Natural killer cell treated with Interleukin-12 subunit alpha and Interleukin-12 subunit beta and Interleukin-15 and Interleukin-18, amount 100 ng/mL, for 72 hours (primary cell): Measurements from ENCODE around the gene MARCHF2. TPM values are rescaled to one million over a fixed set of nuclear protein-coding genes. Genes with fewer than 3 reads are reported as not detected.
A peak's percentile ranks its signal among the peaks of the same experiment; 100 is the strongest.

Source experiments
- ATAC-seq, 2 donors: fragments of 150-1000 bp; cut with Tn5 transposase in 1 of 2; sonication (Bioruptor Pico), chemical (Tn5 transposase) in 1 of 2; 2 replicates each; pipeline ENCODE4 v1.10.0; 2021
- DNase-seq: peaks from one replicate; pipeline ENCODE4 v3.0.0; 2022; ENCODE audit warnings: low spot score
- H3K27ac Mint-ChIP-seq, 2 donors: 1 replicate in 1 of 2; 2 replicates in 1 of 2; pipeline ENCODE4 v1.8.0; 2022; ENCODE audit warnings: mixed read lengths in 2 of 2, mild to moderate bottlenecking in 1 of 2, moderate library complexity in 1 of 2
- H3K27me3 Mint-ChIP-seq, 2 donors: 1 replicate in 1 of 2; 2 replicates in 1 of 2; pipeline ENCODE4 v1.8.0; 2022; ENCODE audit warnings: mixed read lengths in 2 of 2
- H3K36me3 Mint-ChIP-seq: one replicate; pipeline ENCODE4 v1.8.0; 2022; ENCODE audit warnings: mixed read lengths
- H3K4me1 Mint-ChIP-seq, 2 donors: 1 replicate in 1 of 2; 2 replicates in 1 of 2; pipeline ENCODE4 v1.8.0; 2022; ENCODE audit warnings: low read depth in 2 of 2, mixed read lengths in 2 of 2, mild to moderate bottlenecking in 1 of 2
- H3K4me3 Mint-ChIP-seq: one replicate; pipeline ENCODE4 v1.8.0; 2022; ENCODE audit warnings: mixed read lengths
- H3K9me3 Mint-ChIP-seq: 2 replicates; pipeline ENCODE4 v1.8.0; 2022; ENCODE audit warnings: mixed read lengths
- total RNA-seq, 2 donors: library from RNA; stranded (reverse); gene quantifications; one replicate each; pipeline ENCODE4 v1.2.3, GENCODE V29; 2022

MARCHF2 gene
- total RNA-seq, 2 donors from 2014 or later: 13.7 to 17.0 TPM

- H3K4me3 Mint-ChIP-seq: no peak overlapping the region
- no peaks in the 10 kb centered on the region for H3K27me3 Mint-ChIP-seq
- DNase-seq (no peak), ATAC-seq (peak in 1 of 2 donors; percentile 48)
- peaks cover 31 to 39% of the 10 kb centered on the region in 2 donors for H3K4me1 Mint-ChIP-seq
- peaks cover 18% of the 10 kb centered on the region for H3K36me3 Mint-ChIP-seq
- H3K27ac Mint-ChIP-seq: peak overlapping the region; percentile 29 to 63
- H3K9me3 Mint-ChIP-seq: no peaks in the 10 kb centered on the region
Observed at GRCh38 chr19:8473648-8474476, 60.8 kb downstream of the MARCHF2 start.

GRCh38 chr19:8475005-8475404 lies 61.9 kb downstream of the MARCHF2 start:
- Mint-ChIP-seq H3K4me1 (peaks cover 28 to 31% of the 10 kb centered on the region in 2 donors), H3K4me3 (no peak overlapping the region), H3K9me3 (no peaks in the 10 kb centered on the region), H3K27ac (no peak overlapping the region), H3K27me3 (no peaks in the 10 kb centered on the region), H3K36me3 (peaks cover 9% of the 10 kb centered on the region)
- DNase-seq: no peak
- no peak for ATAC-seq

GRCh38 chr19:8476524-8476923 lies 63.4 kb downstream of the MARCHF2 start:
- no peaks in the 10 kb centered on the region for H3K27me3 Mint-ChIP-seq
- peak overlapping the region; percentile 21 to 80 for H3K27ac Mint-ChIP-seq
- peaks cover 38 to 43% of the 10 kb centered on the region in 2 donors for H3K4me1 Mint-ChIP-seq
- H3K36me3 Mint-ChIP-seq: peaks cover 9% of the 10 kb centered on the region
- DNase-seq: no peak
- H3K4me3 Mint-ChIP-seq: no peak overlapping the region
- no peak for ATAC-seq
- H3K9me3 Mint-ChIP-seq: no peaks in the 10 kb centered on the region

GRCh38 chr19:8477889-8478288 lies 64.8 kb downstream of the MARCHF2 start:
- H3K4me3 Mint-ChIP-seq: no peak overlapping the region
- no peaks in the 10 kb centered on the region for H3K27me3 Mint-ChIP-seq
- H3K9me3 Mint-ChIP-seq: no peaks in the 10 kb centered on the region
- peak overlapping the region; percentile 44 to 60 for H3K27ac Mint-ChIP-seq
- peaks cover 12% of the 10 kb centered on the region for H3K36me3 Mint-ChIP-seq
- ATAC-seq (no peak), DNase-seq (no peak)
- peaks cover 43 to 47% of the 10 kb centered on the region in 2 donors for H3K4me1 Mint-ChIP-seq

- H3K27ac Mint-ChIP-seq: peak overlapping the region; percentile 44 to 60
- H3K4me1 Mint-ChIP-seq: peaks cover 39 to 46% of the 10 kb centered on the region in 2 donors
- no peaks in the 10 kb centered on the region for H3K9me3 Mint-ChIP-seq
- H3K27me3 Mint-ChIP-seq: no peaks in the 10 kb centered on the region
- no peak overlapping the region for H3K4me3 Mint-ChIP-seq
- peaks cover 16% of the 10 kb centered on the region for H3K36me3 Mint-ChIP-seq
- DNase-seq (no peak), ATAC-seq (no peak)
Observed at GRCh38 chr19:8478598-8478997, 65.5 kb downstream of the MARCHF2 start.

GRCh38 chr19:8481201-8481600 lies 68.1 kb downstream of the MARCHF2 start:
- ATAC-seq: peak in 1 of 2 donors; percentile 22
- Mint-ChIP-seq H3K9me3 (no peaks in the 10 kb centered on the region), H3K4me1 (peaks cover 30 to 38% of the 10 kb centered on the region in 2 donors), H3K27ac (peak overlapping the region; percentile 17 to 82), H3K36me3 (peaks cover 14% of the 10 kb centered on the region), H3K4me3 (no peak overlapping the region), H3K27me3 (no peaks in the 10 kb centered on the region)
- DNase-seq: no peak

- Mint-ChIP-seq H3K27me3 (no peaks in the 10 kb centered on the region), H3K36me3 (peaks cover 12% of the 10 kb centered on the region), H3K4me3 (no peak overlapping the region), H3K4me1 (peaks cover 32 to 38% of the 10 kb centered on the region in 2 donors), H3K27ac (peak overlapping the region in 1 of 2 donors; percentile 82), H3K9me3 (no peaks in the 10 kb centered on the region)
- ATAC-seq (no peak), DNase-seq (no peak)
Observed at GRCh38 chr19:8481616-8482015, 68.5 kb downstream of the MARCHF2 start.

- Mint-ChIP-seq H3K27ac (peak overlapping the region in 1 of 2 donors; percentile 17), H3K9me3 (no peaks in the 10 kb centered on the region), H3K27me3 (no peaks in the 10 kb centered on the region), H3K4me3 (no peak overlapping the region), H3K4me1 (peaks cover 41 to 43% of the 10 kb centered on the region in 2 donors), H3K36me3 (peaks cover 13% of the 10 kb centered on the region)
- no peak for DNase-seq
- no peak for ATAC-seq
Observed at GRCh38 chr19:8482696-8483095, 69.6 kb downstream of the MARCHF2 start.

- Mint-ChIP-seq H3K4me1 (peaks cover 41 to 43% of the 10 kb centered on the region in 2 donors), H3K27me3 (no peaks in the 10 kb centered on the region), H3K36me3 (peaks cover 13% of the 10 kb centered on the region), H3K9me3 (no peaks in the 10 kb centered on the region), H3K4me3 (no peak overlapping the region), H3K27ac (peak overlapping the region in 1 of 2 donors; percentile 17)
- ATAC-seq (no peak), DNase-seq (no peak)
Observed at GRCh38 chr19:8483165-8483564, 70.1 kb downstream of the MARCHF2 start.

GRCh38 chr19:8484331-8484894 lies 71.3 kb downstream of the MARCHF2 start:
- H3K9me3 Mint-ChIP-seq: no peaks in the 10 kb centered on the region
- H3K4me3 Mint-ChIP-seq: no peak overlapping the region
- ATAC-seq (no peak), DNase-seq (no peak)
- no peak overlapping the region for H3K27ac Mint-ChIP-seq
- H3K36me3 Mint-ChIP-seq: peaks cover 13% of the 10 kb centered on the region
- no peaks in the 10 kb centered on the region for H3K27me3 Mint-ChIP-seq
- peaks cover 39 to 44% of the 10 kb centered on the region in 2 donors for H3K4me1 Mint-ChIP-seq

GRCh38 chr19:8485561-8486371 lies 72.7 kb downstream of the MARCHF2 start:
- DNase-seq (no peak), ATAC-seq (no peak)
- Mint-ChIP-seq H3K36me3 (peaks cover 13% of the 10 kb centered on the region), H3K27ac (peak overlapping the region; percentile 92 to 97), H3K27me3 (no peaks in the 10 kb centered on the region), H3K9me3 (no peaks in the 10 kb centered on the region), H3K4me1 (peaks cover 33 to 42% of the 10 kb centered on the region in 2 donors), H3K4me3 (peak overlapping the region; percentile 17)

GRCh38 chr19:8486661-8487136 lies 73.6 kb downstream of the MARCHF2 start:
- DNase-seq: no peak
- no peak for ATAC-seq
- H3K4me3 Mint-ChIP-seq: peak overlapping the region; percentile 64
- H3K36me3 Mint-ChIP-seq: peaks cover 13% of the 10 kb centered on the region
- H3K4me1 Mint-ChIP-seq: peaks cover 26 to 37% of the 10 kb centered on the region in 2 donors
- H3K9me3 Mint-ChIP-seq: no peaks in the 10 kb centered on the region
- peak overlapping the region; percentile 92 to 97 for H3K27ac Mint-ChIP-seq
- H3K27me3 Mint-ChIP-seq: no peaks in the 10 kb centered on the region

- H3K4me3 Mint-ChIP-seq: peak overlapping the region; percentile 64
- peaks cover 26 to 34% of the 10 kb centered on the region in 2 donors for H3K4me1 Mint-ChIP-seq
- ATAC-seq: peak; percentile 79 to 84
- no peaks in the 10 kb centered on the region for H3K27me3 Mint-ChIP-seq
- DNase-seq: no peak
- H3K27ac Mint-ChIP-seq: peak overlapping the region; percentile 92 to 97
- H3K9me3 Mint-ChIP-seq: no peaks in the 10 kb centered on the region
- H3K36me3 Mint-ChIP-seq: peaks cover 13% of the 10 kb centered on the region
Observed at GRCh38 chr19:8487137-8487851, 74.2 kb downstream of the MARCHF2 start.
